OCI-LY3 (cell line): ENCODE results near the gene CREBBP.

Experiments
- EZH2phosphoT487 ChIP-seq: fragments of 200-600 bp; shearing (Covaris generic); IDR thresholded peaks from 2 replicates; pipeline ENCODE4 v1.6.1; 2018; ENCODE audit warnings: antibody characterized with exemption, mixed run types, low read depth
- TF ChIP-seq, protein P1 (sequence below): fragments of 200-600, 300-600 bp; sonication (generic); IDR thresholded peaks from 2 replicates; pipeline ENCODE4 v1.5.1; 2014; ENCODE audit warnings: antibody characterized with exemption, low read length, low read depth

DNA sequence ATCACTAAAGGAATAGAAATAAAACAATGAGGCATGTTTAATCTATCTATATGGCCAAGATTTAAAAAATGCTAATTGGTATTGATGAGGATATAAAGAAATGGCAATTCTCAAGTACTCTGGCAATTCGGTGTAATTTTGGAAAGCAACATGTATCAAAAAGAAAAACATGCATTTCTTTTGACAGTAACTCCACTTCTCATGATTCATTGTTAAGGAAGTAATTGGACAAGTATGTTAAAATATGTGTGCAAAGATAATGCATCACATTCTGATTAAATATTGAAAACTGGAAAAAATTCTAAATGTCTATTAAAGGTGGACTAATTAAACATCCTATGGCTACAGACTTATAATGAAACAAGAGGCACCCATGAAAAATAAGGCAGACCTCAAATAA, 81.2 kb downstream of the CREBBP start:
- TF ChIP-seq, protein P1, sequence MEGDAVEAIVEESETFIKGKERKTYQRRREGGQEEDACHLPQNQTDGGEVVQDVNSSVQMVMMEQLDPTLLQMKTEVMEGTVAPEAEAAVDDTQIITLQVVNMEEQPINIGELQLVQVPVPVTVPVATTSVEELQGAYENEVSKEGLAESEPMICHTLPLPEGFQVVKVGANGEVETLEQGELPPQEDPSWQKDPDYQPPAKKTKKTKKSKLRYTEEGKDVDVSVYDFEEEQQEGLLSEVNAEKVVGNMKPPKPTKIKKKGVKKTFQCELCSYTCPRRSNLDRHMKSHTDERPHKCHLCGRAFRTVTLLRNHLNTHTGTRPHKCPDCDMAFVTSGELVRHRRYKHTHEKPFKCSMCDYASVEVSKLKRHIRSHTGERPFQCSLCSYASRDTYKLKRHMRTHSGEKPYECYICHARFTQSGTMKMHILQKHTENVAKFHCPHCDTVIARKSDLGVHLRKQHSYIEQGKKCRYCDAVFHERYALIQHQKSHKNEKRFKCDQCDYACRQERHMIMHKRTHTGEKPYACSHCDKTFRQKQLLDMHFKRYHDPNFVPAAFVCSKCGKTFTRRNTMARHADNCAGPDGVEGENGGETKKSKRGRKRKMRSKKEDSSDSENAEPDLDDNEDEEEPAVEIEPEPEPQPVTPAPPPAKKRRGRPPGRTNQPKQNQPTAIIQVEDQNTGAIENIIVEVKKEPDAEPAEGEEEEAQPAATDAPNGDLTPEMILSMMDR: no peak
- no peak for TF ChIP-seq EZH2phosphoT487
